Naive thymus-derived CD4-positive, alpha-beta T cell (primary cell): ENCODE results near the gene MAT2B. TPM values are rescaled to one million over a fixed set of nuclear protein-coding genes. Genes with fewer than 3 reads are reported as not detected.

Source experiments
- ATAC-seq: fragments of 150-1000 bp; cut with Tn5 transposase; 2 replicates; pipeline ENCODE4 v1.10.0; 2021; ENCODE audit warnings: mild to moderate bottlenecking, moderate library complexity
- CTCF ChIA-PET: fragments of 350-600 bp; sonication (Branson Sonifier 250); formaldehyde crosslinking; loops from one replicate; lab custom pipeline; 2021; ENCODE audit warnings: antibody characterized with exemption; lab: Charles Lee
- POLR2A ChIA-PET: fragments of 350-600 bp; sonication (Branson Sonifier 250); formaldehyde crosslinking; loops from one replicate; lab custom pipeline; 2021; ENCODE audit warnings: antibody characterized with exemption, inconsistent platforms; lab: Charles Lee
- DNase-seq, 9 donors: peaks; one replicate each; pipeline versions ENCODE4 v3.0.0 to v3.0.0-alpha.2; 2020 to 2022; ENCODE audit warnings: mixed read lengths in 1 of 9
- H3K27ac ChIP-seq: one replicate; pipeline ENCODE4 v1.7.0; 2013; ENCODE audit warnings: mild to moderate bottlenecking, low read depth, low read length, moderate library complexity
- H3K27me3 ChIP-seq, 2 donors: one replicate each; pipeline ENCODE4 v1.7.0; 2013; ENCODE audit warnings: low read length in 2 of 2, mild to moderate bottlenecking in 2 of 2, moderate library complexity in 2 of 2; ENCODE audit not compliant: control insufficient read depth in 2 of 2, insufficient read depth in 2 of 2
- H3K36me3 ChIP-seq, 3 experiments: 1 replicate in 2 of 3; 2 replicates in 1 of 3; pipeline ENCODE4 v1.7.0; 2013; ENCODE audit warnings: low read length in 3 of 3, mild to moderate bottlenecking in 3 of 3, moderate library complexity in 1 of 3; ENCODE audit not compliant: insufficient read depth in 3 of 3, control insufficient read depth in 2 of 3
- H3K4me1 ChIP-seq, 2 donors: one replicate each; pipeline ENCODE4 v1.7.0; 2013; ENCODE audit warnings: low read length in 2 of 2, mild to moderate bottlenecking in 2 of 2, moderate library complexity in 1 of 2; ENCODE audit not compliant: control insufficient read depth in 2 of 2, insufficient read depth in 2 of 2
- H3K4me3 ChIP-seq: 2 replicates; pipeline ENCODE4 v1.7.0; 2013; ENCODE audit warnings: mild to moderate bottlenecking, low read length
- H3K9me3 ChIP-seq, 3 experiments: 1 replicate in 2 of 3; 2 replicates in 1 of 3; pipeline ENCODE4 v1.7.0; 2013; ENCODE audit warnings: low read length in 3 of 3; ENCODE audit not compliant: control insufficient read depth in 2 of 3
- H3K27ac Mint-ChIP-seq, 9 donors: one replicate each; pipeline ENCODE4 v1.8.0; 2020 to 2022; ENCODE audit warnings: mixed read lengths in 9 of 9, mild to moderate bottlenecking in 8 of 9, moderate library complexity in 5 of 9, inconsistent platforms in 2 of 9
- H3K27me3 Mint-ChIP-seq, 5 donors: one replicate each; pipeline ENCODE4 v1.8.0; 2021 to 2022; ENCODE audit warnings: mixed read lengths in 5 of 5, mild to moderate bottlenecking in 1 of 5
- H3K36me3 Mint-ChIP-seq, 5 donors: one replicate each; pipeline ENCODE4 v1.8.0; 2020 to 2022; ENCODE audit warnings: mixed read lengths in 5 of 5, mild to moderate bottlenecking in 3 of 5, inconsistent platforms in 1 of 5
- H3K4me1 Mint-ChIP-seq, 7 donors: one replicate each; pipeline ENCODE4 v1.8.0; 2020 to 2022; ENCODE audit warnings: mixed read lengths in 7 of 7, mild to moderate bottlenecking in 3 of 7, inconsistent platforms in 1 of 7
- H3K4me3 Mint-ChIP-seq, 10 donors: one replicate each; pipeline ENCODE4 v1.8.0; 2020 to 2022; ENCODE audit warnings: mild to moderate bottlenecking in 10 of 10, mixed read lengths in 10 of 10, moderate library complexity in 6 of 10, inconsistent platforms in 2 of 10
- H3K9me3 Mint-ChIP-seq, 11 donors: one replicate each; pipeline ENCODE4 v1.8.0; 2020 to 2022; ENCODE audit warnings: mixed read lengths in 11 of 11, mild to moderate bottlenecking in 4 of 11, inconsistent platforms in 1 of 11, moderate library complexity in 1 of 11
- intact Hi-C, 2 donors: fragments of 100-400 bp; cut with micrococcal nuclease; formaldehyde crosslinking; loops; one replicate each; pipeline ENCODE4 v1.15.1; 2023
- polyA plus RNA-seq, 2 donors: library from polyadenylated mRNA; unstranded; fragments of 300-500 nt; fragmentation: Illumina TruSeq; gene quantifications; one replicate each; pipeline ENCODE4 v1.2.3, GENCODE V29; 2021
- total RNA-seq, 6 experiments: library from RNA in 5 of 6; stranded (reverse) in 5 of 6; gene quantifications; 1 replicate in 5 of 6; 2 replicates in 1 of 6; pipeline ENCODE4 v1.2.3 and lab custom pipeline; 2021 to 2026

Gene MAT2B
- total and polyA plus RNA-seq, 7 experiments from 2014 or later: 47.7 to 322 (median 126) TPM

- Histone ChIP-seq H3K4me3 (no peak overlapping the region), H3K4me1 (no peaks in the 10 kb centered on the region), H3K9me3 (no peaks in the 10 kb centered on the region), H3K27ac (no peak overlapping the region), H3K36me3 (peaks cover 0 to 11% (median 0%) of the 10 kb centered on the region in 3 experiments), H3K27me3 (no peaks in the 10 kb centered on the region)
- intact Hi-C loops: no loop called here
- DNase-seq (no peak), ATAC-seq (no peak)
- Mint-ChIP-seq H3K27ac (peak overlapping the region in 2 of 9 donors; percentile 31 to 52), H3K4me3 (no peak overlapping the region), H3K4me1 (no peaks in the 10 kb centered on the region), H3K9me3 (peaks cover 0 to 5% (median 0%) of the 10 kb centered on the region in 11 donors), H3K27me3 (no peaks in the 10 kb centered on the region), H3K36me3 (peaks cover 5 to 21% (median 12%) of the 10 kb centered on the region in 5 donors)
- ChIA-PET CTCF (no interaction called here), POLR2A (no interaction called here)
Observed at GRCh38 chr5:163525096-163525495, 19.7 kb downstream of the MAT2B start.

GRCh38 chr5:163529698-163530097 lies 24.3 kb downstream of the MAT2B start:
- Histone ChIP-seq H3K4me1 (no peaks in the 10 kb centered on the region), H3K4me3 (no peak overlapping the region), H3K27me3 (no peaks in the 10 kb centered on the region), H3K9me3 (no peaks in the 10 kb centered on the region), H3K27ac (no peak overlapping the region), H3K36me3 (no peaks in the 10 kb centered on the region)
- ATAC-seq (no peak), DNase-seq (no peak)
- peaks cover 0 to 5% (median 0%) of the 10 kb centered on the region in 11 donors for H3K9me3 Mint-ChIP-seq
- ChIA-PET CTCF (no interaction called here), POLR2A (no interaction called here)
- H3K27me3 Mint-ChIP-seq: peaks cover 0 to 18% (median 0%) of the 10 kb centered on the region in 5 donors
- peaks cover 0 to 7% (median 3%) of the 10 kb centered on the region in 5 donors for H3K36me3 Mint-ChIP-seq
- intact Hi-C loops: no loop called here
- H3K4me3 Mint-ChIP-seq: no peak overlapping the region
- peak overlapping the region in 1 of 9 donors; percentile 21 for H3K27ac Mint-ChIP-seq
- no peaks in the 10 kb centered on the region for H3K4me1 Mint-ChIP-seq

GRCh38 chr5:163531272-163531671 lies 25.9 kb downstream of the MAT2B start:
- no peaks in the 10 kb centered on the region for H3K9me3 ChIP-seq
- no peak for ATAC-seq
- H3K4me1 Mint-ChIP-seq: peaks cover 0 to 5% (median 0%) of the 10 kb centered on the region in 7 donors
- DNase-seq: no peak
- H3K27me3 ChIP-seq: no peaks in the 10 kb centered on the region
- CTCF ChIA-PET: no interaction called here
- no peaks in the 10 kb centered on the region for H3K4me1 ChIP-seq
- no peaks in the 10 kb centered on the region for H3K36me3 ChIP-seq
- H3K4me3 Mint-ChIP-seq: no peak overlapping the region
- H3K36me3 Mint-ChIP-seq: peaks cover 0 to 3% (median 0%) of the 10 kb centered on the region in 5 donors
- no peaks in the 10 kb centered on the region for H3K9me3 Mint-ChIP-seq
- H3K4me3 ChIP-seq: no peak overlapping the region
- POLR2A ChIA-PET: interaction anchor here (1.1 kb wide), 1 partner anchor 25 kb away, joined by 3 read pairs; no protein-coding TSS in a partner anchor
- no peak overlapping the region for H3K27ac ChIP-seq
- no peak overlapping the region for H3K27ac Mint-ChIP-seq
- intact Hi-C loops: no loop called here
- peaks cover 0 to 21% (median 0%) of the 10 kb centered on the region in 5 donors for H3K27me3 Mint-ChIP-seq

GRCh38 chr5:163532171-163533084 lies 27.0 kb downstream of the MAT2B start:
- Mint-ChIP-seq H3K36me3 (peaks cover 0 to 3% (median 0%) of the 10 kb centered on the region in 5 donors), H3K4me3 (no peak overlapping the region), H3K9me3 (no peaks in the 10 kb centered on the region), H3K4me1 (peaks cover 0 to 5% (median 0%) of the 10 kb centered on the region in 7 donors), H3K27ac (no peak overlapping the region), H3K27me3 (peaks cover 0 to 21% (median 6%) of the 10 kb centered on the region in 5 donors)
- Histone ChIP-seq H3K4me3 (no peak overlapping the region), H3K36me3 (no peaks in the 10 kb centered on the region), H3K27me3 (no peaks in the 10 kb centered on the region), H3K4me1 (no peaks in the 10 kb centered on the region), H3K27ac (no peak overlapping the region), H3K9me3 (no peaks in the 10 kb centered on the region)
- ChIA-PET POLR2A (no interaction called here), CTCF (interaction anchor here (1.3 kb wide), 1 partner anchor 43 kb away, joined by 3 read pairs; no protein-coding TSS in a partner anchor)
- ATAC-seq (no peak), DNase-seq (no peak)
- intact Hi-C loops: no loop called here

- Histone ChIP-seq H3K9me3 (no peaks in the 10 kb centered on the region), H3K4me1 (no peaks in the 10 kb centered on the region), H3K36me3 (no peaks in the 10 kb centered on the region), H3K27ac (no peak overlapping the region), H3K27me3 (no peaks in the 10 kb centered on the region), H3K4me3 (no peak overlapping the region)
- Mint-ChIP-seq H3K9me3 (no peaks in the 10 kb centered on the region), H3K27me3 (peaks cover 0 to 23% (median 11%) of the 10 kb centered on the region in 5 donors), H3K4me3 (no peak overlapping the region), H3K36me3 (peaks cover 0 to 4% (median 0%) of the 10 kb centered on the region in 5 donors), H3K4me1 (peaks cover 0 to 5% (median 0%) of the 10 kb centered on the region in 7 donors), H3K27ac (no peak overlapping the region)
- ChIA-PET CTCF (interaction anchor here (0.6 to 1.3 kb wide), 2 partner anchors 22 to 43 kb away, joined by 3 to 4 read pairs; no protein-coding TSS in a partner anchor), POLR2A (no interaction called here)
- ATAC-seq: no peak
- intact Hi-C loops: no loop called here
- no peak for DNase-seq
Observed at GRCh38 chr5:163533223-163533622, 27.8 kb downstream of the MAT2B start.

- Histone ChIP-seq H3K36me3 (no peaks in the 10 kb centered on the region), H3K9me3 (no peaks in the 10 kb centered on the region), H3K4me3 (no peak overlapping the region), H3K27me3 (no peaks in the 10 kb centered on the region), H3K4me1 (no peaks in the 10 kb centered on the region), H3K27ac (no peak overlapping the region)
- intact Hi-C loops: no loop called here
- Mint-ChIP-seq H3K36me3 (peaks cover 0 to 7% (median 0%) of the 10 kb centered on the region in 5 donors), H3K27me3 (peaks cover 0 to 30% (median 13%) of the 10 kb centered on the region in 5 donors), H3K4me3 (no peak overlapping the region), H3K9me3 (peaks cover 0 to 1% (median 0%) of the 10 kb centered on the region in 11 donors), H3K27ac (no peak overlapping the region), H3K4me1 (peaks cover 0 to 5% (median 0%) of the 10 kb centered on the region in 7 donors)
- ChIA-PET CTCF (no interaction called here), POLR2A (no interaction called here)
- ATAC-seq (no peak), DNase-seq (no peak)
Observed at GRCh38 chr5:163534492-163535094, 29.2 kb downstream of the MAT2B start.
